Endothelial cell of umbilical vein (primary cell): ENCODE measurements around the gene CACNB4. TPM values are rescaled to one million over a fixed set of nuclear protein-coding genes. Genes with fewer than 3 reads are reported as not detected.

Experiments used
- BruUV-seq: library from RNA; stranded (reverse); fragments of 400-500 nt; replicated peaks from 2 replicates; lab custom pipeline; 2021; lab: Mats Ljungman, UMichigan
- CTCF ChIA-PET: fragments of 300-600, 350-600 bp; sonication (Branson Sonifier 250); formaldehyde crosslinking; loops from one replicate; lab custom pipeline; 2021; ENCODE audit warnings: antibody characterized with exemption, inconsistent platforms; lab: Charles Lee
- POLR2A ChIA-PET: fragments of 300-600, 350-600 bp; sonication (Branson Sonifier 250); formaldehyde crosslinking; loops from one replicate; lab custom pipeline; 2021; ENCODE audit warnings: antibody characterized with exemption, inconsistent platforms; lab: Charles Lee
- DNase-seq: peaks from one replicate; pipeline ENCODE4 v3.0.0-alpha.2; 2011; ENCODE audit warnings: low read depth, low spot score
- FAIRE-seq: peaks from 2 replicates; lab custom pipeline; 2011; peaks lifted over from hg19 to GRCh38; lab: Jason Lieb, UNC
- H2AFZ ChIP-seq: 2 replicates; pipeline ENCODE4 v1.6.0; 2012; ENCODE audit warnings: low read depth, low read length, control low read depth, inconsistent platforms
- H3K27ac ChIP-seq: 2 replicates; pipeline ENCODE4 v1.5.1; 2011; ENCODE audit warnings: low read depth, mild to moderate bottlenecking, control low read depth, low read length, moderate library complexity; ENCODE audit not compliant: insufficient read depth
- H3K27me3 ChIP-seq, 2 experiments: 2 replicates each; pipeline versions ENCODE4 v1.6.0 to v1.6.1; 2011; ENCODE audit warnings: low read length in 2 of 2, mixed read lengths in 1 of 2; ENCODE audit not compliant: control insufficient read depth in 2 of 2, insufficient read depth in 2 of 2
- H3K36me3 ChIP-seq, 2 experiments: 2 replicates in 1 of 2; 3 replicates in 1 of 2; pipeline ENCODE4 v1.5.1; 2011; ENCODE audit warnings: low read length in 2 of 2, mild to moderate bottlenecking in 1 of 2, moderate library complexity in 1 of 2; ENCODE audit not compliant: control insufficient read depth in 2 of 2, insufficient read depth in 2 of 2; ENCODE audit errors: extremely low read depth in 1 of 2
- H3K4me1 ChIP-seq: 3 replicates; pipeline ENCODE4 v1.5.1; 2011; ENCODE audit warnings: mild to moderate bottlenecking, low read length; ENCODE audit not compliant: control insufficient read depth, insufficient read depth; ENCODE audit errors: extremely low read depth
- H3K4me2 ChIP-seq: 2 replicates; pipeline ENCODE4 v1.6.1; 2011; ENCODE audit warnings: low read length, control low read depth, mixed read lengths; ENCODE audit not compliant: insufficient read depth
- H3K4me3 ChIP-seq, 3 experiments: fragments of 200-600 bp in 1 of 3; sonication (generic), shearing (Covaris generic) in 1 of 3; replicated peaks in 1 of 3; 2 replicates each; pipeline ENCODE4 v1.5.1; 2011 to 2016; ENCODE audit warnings: control low read depth in 3 of 3, low read length in 3 of 3, mild to moderate bottlenecking in 2 of 3, inconsistent platforms in 1 of 3, low read depth in 1 of 3, moderate library complexity in 1 of 3; ENCODE audit not compliant: insufficient read depth in 1 of 3
- H3K79me2 ChIP-seq: 2 replicates; pipeline ENCODE4 v1.6.0; 2012; ENCODE audit warnings: low read length, inconsistent platforms; ENCODE audit not compliant: control insufficient read depth, insufficient read depth
- H3K9ac ChIP-seq: replicated peaks from 2 replicates; pipeline ENCODE3; 2011; ENCODE audit warnings: low read length, control low read depth; ENCODE audit not compliant: insufficient read depth; ENCODE audit errors: extremely low read depth
- H3K9me1 ChIP-seq: replicated peaks from 3 replicates; pipeline ENCODE4 v1.6.0; 2011; ENCODE audit warnings: mild to moderate bottlenecking, low read length; ENCODE audit not compliant: control insufficient read depth, insufficient read depth; ENCODE audit errors: extremely low read depth
- H3K9me3 ChIP-seq: replicated peaks from 2 replicates; pipeline ENCODE4 v1.5.1; 2012; ENCODE audit warnings: low read length, inconsistent platforms; ENCODE audit not compliant: control insufficient read depth, insufficient read depth
- H4K20me1 ChIP-seq: replicated peaks from 2 replicates; pipeline ENCODE3; 2011; ENCODE audit warnings: mild to moderate bottlenecking, low read length; ENCODE audit not compliant: control insufficient read depth, insufficient read depth; ENCODE audit errors: extremely low read depth
- CTCF ChIP-seq, 2 donors: IDR thresholded peaks; 1 replicate in 1 of 2; 2 replicates in 1 of 2; pipeline ENCODE4 v1.5.1; 2011; ENCODE audit warnings: low read length in 2 of 2, mild to moderate bottlenecking in 2 of 2, moderate library complexity in 2 of 2, control low read depth in 1 of 2, inconsistent platforms in 1 of 2, low read depth in 1 of 2; ENCODE audit not compliant: insufficient read depth in 1 of 2; ENCODE audit errors: extremely low read depth in 1 of 2
- EZH2 ChIP-seq: IDR thresholded peaks from 2 replicates; pipeline ENCODE4 v1.6.1; 2012; ENCODE audit warnings: borderline replicate concordance, low read depth, mild to moderate bottlenecking, moderate library complexity, low read length, inconsistent platforms; ENCODE audit not compliant: severe bottlenecking
- FOS ChIP-seq: IDR thresholded peaks from 2 replicates; pipeline ENCODE4 v1.6.1; 2011; ENCODE audit warnings: mild to moderate bottlenecking, low read length, moderate library complexity, borderline replicate concordance; ENCODE audit not compliant: insufficient read depth
- GATA2 ChIP-seq: IDR thresholded peaks from 2 replicates; pipeline ENCODE4 v1.7.0; 2011; ENCODE audit warnings: low read depth, mild to moderate bottlenecking, moderate library complexity, mixed read lengths, low read length; ENCODE audit not compliant: insufficient read length, insufficient read depth
- JUN ChIP-seq: IDR thresholded peaks from 2 replicates; pipeline ENCODE4 v1.6.1; 2011; ENCODE audit warnings: borderline replicate concordance, low read depth; ENCODE audit not compliant: insufficient read length, insufficient read depth
- MAX ChIP-seq: IDR thresholded peaks from 2 replicates; pipeline ENCODE4 v1.6.1; 2011; ENCODE audit not compliant: insufficient read depth, insufficient read length
- MYC ChIP-seq: IDR thresholded peaks from one replicate; pipeline ENCODE4 v1.6.1; 2011; ENCODE audit warnings: mild to moderate bottlenecking, low read depth, low read length
- POLR2A ChIP-seq: IDR thresholded peaks from 2 replicates; pipeline ENCODE4 v1.6.1; 2012; ENCODE audit warnings: low read depth, mild to moderate bottlenecking, control low read depth, low read length
- POLR2AphosphoS5 ChIP-seq: IDR thresholded peaks from 2 replicates; pipeline ENCODE4 v1.6.1; 2012; ENCODE audit warnings: low read depth, mild to moderate bottlenecking, control low read depth, low read length, moderate library complexity; ENCODE audit not compliant: insufficient read depth
- dilution Hi-C: fragments of 300-500 bp; cut with MboI; formaldehyde crosslinking; loops from one replicate; pipeline ENCODE4 v1.15.0; 2019; ENCODE audit warnings: low sequenced_read_pairs; ENCODE audit not compliant: extremely low pct_ligation_motif_present
- intact Hi-C: fragments of 100-400 bp; cut with micrococcal nuclease; formaldehyde crosslinking; loops from one replicate; pipeline ENCODE4 v1.10.0; 2022
- polyA plus RNA-seq, 4 experiments: library from polyadenylated mRNA; depleted of rRNA in 3 of 4; stranded (reverse) in 3 of 4; unstranded in 1 of 4; fragments of >200 nt; gene quantifications; 2 replicates each; pipeline versions ENCODE4 v1.2.1 to v1.2.3, GENCODE V29; 2011 to 2012; ENCODE audit warnings: missing spikeins in 1 of 4
- total RNA-seq: library from RNA; stranded (reverse); gene quantifications from 2 replicates; pipeline ENCODE4 v1.2.3, GENCODE V29; 2021

Gene CACNB4
- total and polyA plus RNA-seq, 2 donors (not counting 3 experiments of a cell fraction or from before 2014, with no cell fraction given) = 0.23 to 0.58 TPM

- Histone ChIP-seq H3K4me3 (no peak overlapping the region), H4K20me1 (no peaks in the 10 kb centered on the region), H3K4me2 (no peak overlapping the region), H3K27me3 (peaks cover 4% of the 10 kb centered on the region in 2 experiments), H3K9ac (no peak overlapping the region), H3K79me2 (no peaks in the 10 kb centered on the region), H3K9me3 (no peaks in the 10 kb centered on the region), H2AFZ (peak overlapping the region; percentile 70), H3K27ac (no peak overlapping the region), H3K36me3 (no peaks in the 10 kb centered on the region), H3K9me1 (no peaks in the 10 kb centered on the region), H3K4me1 (peaks cover 3% of the 10 kb centered on the region)
- BruUV-seq = no TSS peak
- ChIA-PET POLR2A (no interaction called here), CTCF (interaction anchor here (0.8 to 2.7 kb wide), 11 partner anchors 8 to 1441 kb away, joined by 3 to 18 read pairs (median 4); partner anchors contain the start of gene STAM2)
- no peak for DNase-seq
- intact Hi-C loops = loop anchor here (5.0 kb wide), 2 partner anchors 614 to 704 kb away; no protein-coding TSS in a partner anchor
- peak; percentile 49 for FAIRE-seq
- TF ChIP-seq MYC = no peak
- no peak for TF ChIP-seq POLR2AphosphoS5
- no peak for TF ChIP-seq GATA2
- TF ChIP-seq FOS = no peak
- TF ChIP-seq EZH2 = no peak
- TF ChIP-seq CTCF (IDR thresholded peaks at IDR 0.05; ENCODE audit: extremely low read depth in 1 of 2, insufficient read depth in 1 of 2, low read depth in 1 of 2, low read length in 2 of 2) = no peak
- no peak for TF ChIP-seq JUN
- TF ChIP-seq MAX = no peak
- no peak for TF ChIP-seq POLR2A
- dilution Hi-C loops = no loop called here
Observed at GRCh38 chr2:152038441-152038958, 60.3 kb downstream of the CACNB4 start.
